ENCODE data around the gene COCH. TPM values are rescaled to one million over a fixed set of nuclear protein-coding genes. Genes with fewer than 3 reads are reported as not detected.
"Not testable (repeated sequence)": the region's sequence is repeated elsewhere in the genome, so short reads cannot be mapped to it uniquely, and the experiment has no call there.

COCH gene
- total RNA-seq, 5 donors from 2014 or later (not counting 1 experiment from before 2014, with no cell fraction given): 0.76 to 1.4 (median 0.77) TPM

GRCh38 chr14:30894923-30895515 lies 20.7 kb downstream of the COCH start:
- WGBS (ENCODE audit: insufficient coverage): 100% methylated on average over 2 of the region's 4 CpGs
- Mint-ChIP-seq H3K9me3 (no peaks in the 10 kb centered on the region), H3K27ac (peak overlapping the region in 1 of 2 donors; percentile 34), H3K27me3 (no peaks in the 10 kb centered on the region), H3K36me3 (peaks cover 42% of the 10 kb centered on the region), H3K4me3 (no peak overlapping the region), H3K4me1 (peaks cover 0 to 2% (median 0%) of the 10 kb centered on the region in 3 donors)
- Histone ChIP-seq H3K27me3 (replicated peaks in 1 of 2; ENCODE audit: control insufficient read depth in 2 of 2, extremely low read depth in 1 of 2, insufficient read depth in 2 of 2, low read length in 1 of 2) (no peaks in the 10 kb centered on the region), H3K4me3 (ENCODE audit: control insufficient read depth in 1 of 2, extremely low read depth in 1 of 2, low read length in 1 of 2) (no peak overlapping the region), H3K27ac (ENCODE audit: low read length) (no peak overlapping the region), H3K9me3 (no peaks in the 10 kb centered on the region), H3K36me3 (ENCODE audit: control insufficient read depth in 2 of 2, extremely low read depth in 1 of 2, insufficient read depth in 1 of 2, low read length in 1 of 2) (peaks cover 3 to 17% of the 10 kb centered on the region in 2 donors), H3K4me1 (ENCODE audit: control insufficient read depth in 1 of 2, extremely low read depth in 1 of 2, insufficient read depth in 2 of 2, low read length in 2 of 2) (no peaks in the 10 kb centered on the region)
- DNase-seq (no peak), ATAC-seq (replicated peaks in 1 of 4) (no peak)
- CTCF ChIA-PET: interaction anchor here in 1 of 2 donors (0.6 to 0.7 kb wide), 3 partner anchors 245 to 629 kb away, joined by 4 to 5 read pairs (median 4); no protein-coding TSS in a partner anchor
- POLR2A ChIA-PET: interaction anchor here in 1 of 2 donors (0.6 kb wide), 1 partner anchor 31 kb away, joined by 4 read pairs; no protein-coding TSS in a partner anchor

GRCh38 chr14:30896435-30896834 lies 22.1 kb downstream of the COCH start:
- no peaks in the 10 kb centered on the region for H3K9me3 Mint-ChIP-seq

GRCh38 chr14:30897121-30897520 lies 22.8 kb downstream of the COCH start:
- H3K36me3 Mint-ChIP-seq: peaks cover 48% of the 10 kb centered on the region
- not testable (repeated sequence) for ATAC-seq (replicated peaks in 1 of 4)

More at GRCh38 chr14:30896435-30896834, 22.1 kb downstream of the COCH start:
- ChIA-PET POLR2A (no interaction called here), CTCF (no interaction called here)
- Histone ChIP-seq H3K36me3 (ENCODE audit: control insufficient read depth in 2 of 2, extremely low read depth in 1 of 2, insufficient read depth in 1 of 2, low read length in 1 of 2) (peaks cover 3 to 17% of the 10 kb centered on the region in 2 donors), H3K4me3 (ENCODE audit: control insufficient read depth in 1 of 2, extremely low read depth in 1 of 2, low read length in 1 of 2) (no peak overlapping the region), H3K9me3 (no peaks in the 10 kb centered on the region), H3K27me3 (replicated peaks in 1 of 2; ENCODE audit: control insufficient read depth in 2 of 2, extremely low read depth in 1 of 2, insufficient read depth in 2 of 2, low read length in 1 of 2) (no peaks in the 10 kb centered on the region), H3K27ac (ENCODE audit: low read length) (no peak overlapping the region), H3K4me1 (ENCODE audit: control insufficient read depth in 1 of 2, extremely low read depth in 1 of 2, insufficient read depth in 2 of 2, low read length in 2 of 2) (no peaks in the 10 kb centered on the region)
- Mint-ChIP-seq H3K27ac (peak overlapping the region in 1 of 2 donors; percentile 5), H3K4me1 (peaks cover 0 to 2% (median 0%) of the 10 kb centered on the region in 3 donors), H3K27me3 (no peaks in the 10 kb centered on the region), H3K36me3 (peaks cover 44% of the 10 kb centered on the region), H3K4me3 (no peak overlapping the region)
- ATAC-seq (replicated peaks in 1 of 4) (no peak), DNase-seq (no peak)

GRCh38 chr14:30903285-30904124 lies 29.1 kb downstream of the COCH start:
- H3K27ac ChIP-seq (ENCODE audit: low read length): no peak overlapping the region
- no peak overlapping the region for H3K4me3 ChIP-seq (ENCODE audit: control insufficient read depth in 1 of 2, extremely low read depth in 1 of 2, low read length in 1 of 2)
- POLR2A ChIA-PET: interaction anchor here in 1 of 2 donors (0.6 kb wide), 1 partner anchor 203 kb away, joined by 4 read pairs; no protein-coding TSS in a partner anchor
- ATAC-seq (replicated peaks in 1 of 4) (no peak), DNase-seq (no peak)
- Mint-ChIP-seq H3K9me3 (no peaks in the 10 kb centered on the region), H3K36me3 (peaks cover 42% of the 10 kb centered on the region), H3K27ac (no peak overlapping the region), H3K27me3 (no peaks in the 10 kb centered on the region), H3K4me1 (no peaks in the 10 kb centered on the region), H3K4me3 (no peak overlapping the region)
- no peaks in the 10 kb centered on the region for H3K4me1 ChIP-seq (ENCODE audit: control insufficient read depth in 1 of 2, extremely low read depth in 1 of 2, insufficient read depth in 2 of 2, low read length in 2 of 2)
- WGBS (ENCODE audit: insufficient coverage): no CpG with 5 or more reads among the region's 2 CpGs
- no peaks in the 10 kb centered on the region for H3K27me3 ChIP-seq (replicated peaks in 1 of 2; ENCODE audit: control insufficient read depth in 2 of 2, extremely low read depth in 1 of 2, insufficient read depth in 2 of 2, low read length in 1 of 2)
- peaks cover 0 to 16% of the 10 kb centered on the region in 2 donors for H3K36me3 ChIP-seq (ENCODE audit: control insufficient read depth in 2 of 2, extremely low read depth in 1 of 2, insufficient read depth in 1 of 2, low read length in 1 of 2)
- CTCF ChIA-PET: interaction anchor here (0.6 to 0.8 kb wide), 3 partner anchors 51 to 281 kb away, joined by 3 to 4 read pairs (median 3); no protein-coding TSS in a partner anchor
- H3K9me3 ChIP-seq: no peaks in the 10 kb centered on the region

More at GRCh38 chr14:30897121-30897520, 22.8 kb downstream of the COCH start:
- H3K27me3 Mint-ChIP-seq; H3K27ac Mint-ChIP-seq; H3K4me3 ChIP-seq (ENCODE audit: control insufficient read depth in 1 of 2, extremely low read depth in 1 of 2, low read length in 1 of 2); H3K9me3 ChIP-seq; H3K4me1 Mint-ChIP-seq; H3K4me3 Mint-ChIP-seq; H3K27me3 ChIP-seq (replicated peaks in 1 of 2; ENCODE audit: control insufficient read depth in 2 of 2, extremely low read depth in 1 of 2, insufficient read depth in 2 of 2, low read length in 1 of 2); H3K9me3 Mint-ChIP-seq; H3K27ac ChIP-seq (ENCODE audit: low read length); DNase-seq; H3K4me1 ChIP-seq (ENCODE audit: control insufficient read depth in 1 of 2, extremely low read depth in 1 of 2, insufficient read depth in 2 of 2, low read length in 2 of 2); CTCF ChIA-PET: not testable (repeated sequence)
- POLR2A ChIA-PET: interaction anchor here in 1 of 2 donors (0.6 kb wide), 1 partner anchor 195 kb away, joined by 4 read pairs; no protein-coding TSS in a partner anchor
- 100% methylated on average over 2 of the region's 3 CpGs for WGBS (ENCODE audit: insufficient coverage)
- H3K36me3 ChIP-seq (ENCODE audit: control insufficient read depth in 2 of 2, extremely low read depth in 1 of 2, insufficient read depth in 1 of 2, low read length in 1 of 2): peaks cover 3 to 17% of the 10 kb centered on the region in 2 donors

- Mint-ChIP-seq H3K36me3 (peaks cover 37% of the 10 kb centered on the region), H3K9me3 (no peaks in the 10 kb centered on the region), H3K4me3 (no peak overlapping the region), H3K27ac (no peak overlapping the region), H3K27me3 (no peaks in the 10 kb centered on the region), H3K4me1 (peaks cover 0 to 1% (median 0%) of the 10 kb centered on the region in 3 donors)
- Histone ChIP-seq H3K4me1 (ENCODE audit: control insufficient read depth in 1 of 2, extremely low read depth in 1 of 2, insufficient read depth in 2 of 2, low read length in 2 of 2) (no peaks in the 10 kb centered on the region), H3K36me3 (ENCODE audit: control insufficient read depth in 2 of 2, extremely low read depth in 1 of 2, insufficient read depth in 1 of 2, low read length in 1 of 2) (peaks cover 7 to 36% of the 10 kb centered on the region in 2 donors), H3K9me3 (no peaks in the 10 kb centered on the region), H3K27me3 (replicated peaks in 1 of 2; ENCODE audit: control insufficient read depth in 2 of 2, extremely low read depth in 1 of 2, insufficient read depth in 2 of 2, low read length in 1 of 2) (no peaks in the 10 kb centered on the region), H3K27ac (ENCODE audit: low read length) (no peak overlapping the region), H3K4me3 (ENCODE audit: control insufficient read depth in 1 of 2, extremely low read depth in 1 of 2, low read length in 1 of 2) (no peak overlapping the region)
- ATAC-seq (replicated peaks in 1 of 4): no peak
- DNase-seq: peak in 1 of 35 experiments; percentile 24
- ChIA-PET CTCF (no interaction called here), POLR2A (interaction anchor here in 1 of 2 donors (0.5 kb wide), 1 partner anchor 80 kb away, joined by 5 read pairs; no protein-coding TSS in a partner anchor)
Measured at GRCh38 chr14:30906752-30907658, 32.6 kb downstream of the COCH start.

GRCh38 chr14:30907659-30908057 lies 33.3 kb downstream of the COCH start:
- Mint-ChIP-seq H3K4me3 (no peak overlapping the region), H3K36me3 (peaks cover 32% of the 10 kb centered on the region), H3K27me3 (no peaks in the 10 kb centered on the region), H3K9me3 (no peaks in the 10 kb centered on the region), H3K27ac (no peak overlapping the region), H3K4me1 (peaks cover 0 to 1% (median 0%) of the 10 kb centered on the region in 3 donors)
- Histone ChIP-seq H3K9me3 (no peaks in the 10 kb centered on the region), H3K27me3 (replicated peaks in 1 of 2; ENCODE audit: control insufficient read depth in 2 of 2, extremely low read depth in 1 of 2, insufficient read depth in 2 of 2, low read length in 1 of 2) (no peaks in the 10 kb centered on the region), H3K4me3 (ENCODE audit: control insufficient read depth in 1 of 2, extremely low read depth in 1 of 2, low read length in 1 of 2) (no peak overlapping the region), H3K27ac (ENCODE audit: low read length) (no peak overlapping the region), H3K4me1 (ENCODE audit: control insufficient read depth in 1 of 2, extremely low read depth in 1 of 2, insufficient read depth in 2 of 2, low read length in 2 of 2) (no peaks in the 10 kb centered on the region), H3K36me3 (ENCODE audit: control insufficient read depth in 2 of 2, extremely low read depth in 1 of 2, insufficient read depth in 1 of 2, low read length in 1 of 2) (peaks cover 7 to 37% of the 10 kb centered on the region in 2 donors)
- ATAC-seq (replicated peaks in 1 of 4) (no peak), DNase-seq (no peak)
- WGBS (ENCODE audit: insufficient coverage): no CpG with 5 or more reads among the region's 1 CpG
- POLR2A ChIA-PET: no interaction called here
- CTCF ChIA-PET: no interaction called here
